Measurements from ENCODE around the gene ZNF408.

DNA sequence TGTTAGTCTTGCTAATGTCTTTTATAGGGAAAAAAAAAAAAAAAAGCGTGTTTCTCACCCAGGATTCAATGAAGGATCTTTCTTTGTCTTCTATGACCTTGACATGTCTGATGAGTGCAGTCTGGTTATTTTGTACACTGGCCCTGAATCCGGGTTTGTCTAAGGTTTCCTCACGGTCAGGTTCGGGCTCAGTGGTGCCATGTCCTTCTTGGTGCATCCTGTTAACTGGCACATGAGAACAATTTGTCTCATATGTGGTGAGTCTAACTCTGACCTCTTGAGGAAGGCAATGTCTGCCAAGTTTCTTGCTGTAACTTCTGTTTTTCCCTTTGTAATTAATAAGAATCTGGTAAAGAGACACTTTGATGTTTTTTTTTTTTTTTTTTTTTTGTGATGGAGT, 30.7 kb downstream of the ZNF408 start:
- TF ChIP-seq, protein P1, sequence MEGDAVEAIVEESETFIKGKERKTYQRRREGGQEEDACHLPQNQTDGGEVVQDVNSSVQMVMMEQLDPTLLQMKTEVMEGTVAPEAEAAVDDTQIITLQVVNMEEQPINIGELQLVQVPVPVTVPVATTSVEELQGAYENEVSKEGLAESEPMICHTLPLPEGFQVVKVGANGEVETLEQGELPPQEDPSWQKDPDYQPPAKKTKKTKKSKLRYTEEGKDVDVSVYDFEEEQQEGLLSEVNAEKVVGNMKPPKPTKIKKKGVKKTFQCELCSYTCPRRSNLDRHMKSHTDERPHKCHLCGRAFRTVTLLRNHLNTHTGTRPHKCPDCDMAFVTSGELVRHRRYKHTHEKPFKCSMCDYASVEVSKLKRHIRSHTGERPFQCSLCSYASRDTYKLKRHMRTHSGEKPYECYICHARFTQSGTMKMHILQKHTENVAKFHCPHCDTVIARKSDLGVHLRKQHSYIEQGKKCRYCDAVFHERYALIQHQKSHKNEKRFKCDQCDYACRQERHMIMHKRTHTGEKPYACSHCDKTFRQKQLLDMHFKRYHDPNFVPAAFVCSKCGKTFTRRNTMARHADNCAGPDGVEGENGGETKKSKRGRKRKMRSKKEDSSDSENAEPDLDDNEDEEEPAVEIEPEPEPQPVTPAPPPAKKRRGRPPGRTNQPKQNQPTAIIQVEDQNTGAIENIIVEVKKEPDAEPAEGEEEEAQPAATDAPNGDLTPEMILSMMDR (IDR thresholded peaks at IDR 0.05; ENCODE audit: insufficient read depth, low read length, poor library complexity, severe bottlenecking), result no peak
- TF ChIP-seq EZH2phosphoT487 (conservative IDR thresholded peaks at IDR 0.05; ENCODE audit: low read length), result no peak

All from SU-DHL-6 (cell line).